ENCODE measurements around the gene POFUT1.

Gene POFUT1

DNA sequence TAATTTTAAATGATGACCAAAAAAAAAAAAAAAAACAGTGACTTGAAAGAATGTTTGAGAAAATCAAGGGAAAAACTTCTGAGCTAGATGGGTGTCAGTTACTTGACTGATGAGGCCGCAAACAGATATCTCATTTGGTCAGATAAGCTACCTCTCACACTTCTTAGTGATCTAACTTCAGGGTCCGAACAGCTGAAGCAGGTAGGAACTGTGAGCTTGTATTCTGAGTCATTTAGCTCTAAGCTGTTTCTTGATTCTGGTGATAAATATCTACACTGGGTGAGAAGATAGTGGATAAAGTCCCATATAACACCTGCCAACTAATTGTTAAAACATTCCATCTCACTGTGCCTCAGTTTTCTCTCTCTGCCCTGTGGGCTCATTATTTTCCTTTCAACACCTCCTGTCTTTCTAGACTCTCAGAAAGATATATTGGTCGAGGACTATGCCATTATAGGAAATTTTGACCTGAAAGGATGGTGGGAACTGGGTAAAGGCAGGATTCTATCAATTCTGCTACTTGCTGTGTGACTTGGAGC is 77.5 kb downstream of the POFUT1 start:
- no peak for DNase-seq

GRCh38 chr20:32285621-32286371 is 78.1 kb downstream of the POFUT1 start:
- peak; percentile 33 for DNase-seq

DNA sequence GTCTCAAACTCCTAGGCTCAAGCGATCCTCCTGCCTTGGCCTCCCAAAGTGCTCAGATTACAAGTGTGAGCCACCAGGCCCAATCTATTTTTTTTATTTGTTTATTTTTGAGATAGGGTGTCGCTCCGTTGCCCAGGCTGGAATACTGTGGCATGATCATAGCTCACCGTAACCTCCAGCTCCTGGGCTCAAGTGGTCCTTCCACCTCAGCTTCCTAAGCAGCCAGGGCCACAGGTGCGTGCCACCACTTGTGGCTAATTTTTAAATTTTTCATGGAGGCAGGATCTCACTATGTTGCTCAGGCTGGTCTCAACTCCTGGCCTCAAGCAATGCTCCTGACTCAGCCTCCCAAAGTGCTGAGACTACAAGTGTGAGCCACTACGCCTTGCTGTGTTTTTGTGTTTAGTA is 79.6 kb downstream of the POFUT1 start:
- DNase-seq: no peak

All from fibroblast of skin of right biceps (primary cell).